AG10803 (cell line): ENCODE measurements around the gene MAP6.
"Not testable (repeated sequence)": the region's sequence is repeated elsewhere in the genome, so short reads cannot be mapped to it uniquely, and the experiment has no call there.

Experiments used
- DNase-seq: peaks from one replicate; pipeline ENCODE4 v3.0.0; 2010; ENCODE audit warnings: low read depth
- H3K4me3 ChIP-seq: 2 replicates; pipeline ENCODE4 v1.5.1; 2011; ENCODE audit warnings: mild to moderate bottlenecking, low read length, control low read depth
- TF ChIP-seq, protein P1 (sequence below): conservative IDR thresholded peaks from 2 replicates; pipeline ENCODE4 v1.5.1; 2011; ENCODE audit warnings: mild to moderate bottlenecking, low read length, control low read depth, inconsistent platforms

Gene MAP6

GRCh38 chr11:75705541-75705940 lies 36.7 kb upstream of the MAP6 start:
- no peak overlapping the region for H3K4me3 ChIP-seq
- DNase-seq: no peak

GRCh38 chr11:75703695-75704237 lies 34.9 kb upstream of the MAP6 start:
- DNase-seq: no peak
- H3K4me3 ChIP-seq: no peak overlapping the region
- TF ChIP-seq, protein P1, sequence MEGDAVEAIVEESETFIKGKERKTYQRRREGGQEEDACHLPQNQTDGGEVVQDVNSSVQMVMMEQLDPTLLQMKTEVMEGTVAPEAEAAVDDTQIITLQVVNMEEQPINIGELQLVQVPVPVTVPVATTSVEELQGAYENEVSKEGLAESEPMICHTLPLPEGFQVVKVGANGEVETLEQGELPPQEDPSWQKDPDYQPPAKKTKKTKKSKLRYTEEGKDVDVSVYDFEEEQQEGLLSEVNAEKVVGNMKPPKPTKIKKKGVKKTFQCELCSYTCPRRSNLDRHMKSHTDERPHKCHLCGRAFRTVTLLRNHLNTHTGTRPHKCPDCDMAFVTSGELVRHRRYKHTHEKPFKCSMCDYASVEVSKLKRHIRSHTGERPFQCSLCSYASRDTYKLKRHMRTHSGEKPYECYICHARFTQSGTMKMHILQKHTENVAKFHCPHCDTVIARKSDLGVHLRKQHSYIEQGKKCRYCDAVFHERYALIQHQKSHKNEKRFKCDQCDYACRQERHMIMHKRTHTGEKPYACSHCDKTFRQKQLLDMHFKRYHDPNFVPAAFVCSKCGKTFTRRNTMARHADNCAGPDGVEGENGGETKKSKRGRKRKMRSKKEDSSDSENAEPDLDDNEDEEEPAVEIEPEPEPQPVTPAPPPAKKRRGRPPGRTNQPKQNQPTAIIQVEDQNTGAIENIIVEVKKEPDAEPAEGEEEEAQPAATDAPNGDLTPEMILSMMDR: no peak

More at GRCh38 chr11:75705541-75705940, 36.7 kb upstream of the MAP6 start:
- TF ChIP-seq, protein P1: no peak

DNA sequence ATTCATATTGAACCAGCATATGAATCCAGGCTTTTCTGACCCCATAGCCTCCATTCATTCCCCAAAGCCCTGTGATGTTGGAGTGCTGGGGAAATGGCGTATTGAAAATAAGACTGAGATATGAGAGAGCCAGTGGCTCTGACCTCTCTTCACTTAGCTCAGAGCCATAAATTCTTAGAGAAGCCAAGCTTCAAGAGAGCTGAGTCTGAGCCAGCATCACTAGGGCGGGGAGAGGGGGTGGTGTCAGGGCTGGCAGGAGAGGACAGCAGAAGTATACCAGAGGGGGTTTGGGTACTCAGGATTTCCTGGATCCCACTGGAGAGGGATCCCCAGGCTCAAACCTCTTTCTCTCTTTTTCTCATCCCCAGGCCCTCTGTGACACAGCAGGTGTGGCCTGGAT lies 32.1 kb upstream of the MAP6 start:
- TF ChIP-seq, protein P1: no peak

GRCh38 chr11:75697906-75698581 lies 29.2 kb upstream of the MAP6 start:
- no peak overlapping the region for H3K4me3 ChIP-seq
- TF ChIP-seq, protein P1: no peak
- no peak for DNase-seq

More for the DNA sequence above, 32.1 kb upstream of the MAP6 start:
- no peak for DNase-seq
- H3K4me3 ChIP-seq: no peak overlapping the region

- TF ChIP-seq, protein P1: no peak
- H3K4me3 ChIP-seq: no peak overlapping the region
- DNase-seq: no peak
Observed at GRCh38 chr11:75691804-75692203, 23.0 kb upstream of the MAP6 start.

DNA sequence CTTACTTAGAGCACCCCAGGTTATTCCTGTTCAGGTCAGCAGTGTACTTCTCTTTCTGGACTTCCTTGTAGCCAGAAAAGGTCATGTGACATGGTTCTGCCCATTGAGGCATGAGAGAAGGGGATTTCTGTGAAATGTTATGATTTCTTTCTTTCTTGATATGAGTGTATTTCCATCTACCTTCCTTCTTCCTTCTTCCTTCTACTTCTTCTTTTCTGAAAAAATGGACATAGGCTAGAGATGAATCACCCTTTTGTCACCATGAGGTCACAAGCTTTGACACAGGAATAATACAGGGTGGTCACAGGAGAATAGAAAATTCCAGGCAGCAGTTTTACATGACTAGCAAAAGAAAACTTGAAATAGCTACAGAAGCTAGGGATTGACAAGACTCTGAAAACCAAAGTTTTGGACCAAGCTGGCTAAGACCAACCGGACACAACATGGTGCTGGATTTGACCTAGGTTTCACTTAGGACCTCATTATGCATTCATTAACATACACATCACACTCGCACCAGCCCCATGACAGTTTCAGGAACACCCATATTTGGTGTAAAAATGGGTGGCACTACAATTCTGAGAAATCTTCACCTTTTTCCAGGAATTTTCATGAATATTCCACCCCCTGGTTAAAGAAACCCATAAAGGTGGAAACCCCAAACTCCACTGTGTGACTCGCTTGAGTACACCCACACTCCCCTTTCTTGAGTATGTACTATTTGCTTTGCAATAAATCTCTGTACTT lies 21.2 kb upstream of the MAP6 start:
- no peak overlapping the region for H3K4me3 ChIP-seq
- no peak for DNase-seq
- TF ChIP-seq, protein P1: no peak

- not testable (repeated sequence) for H3K4me3 ChIP-seq, DNase-seq
Observed at GRCh38 chr11:75683856-75684255, 15.0 kb upstream of the MAP6 start.
